Stimulated activated CD4-positive, alpha-beta T cell treated with anti-CD3 and anti-CD28 coated beads, Interleukin-12 subunit alpha, Interleukin-12 subunit beta, amount 100 ng/mL, for 24 hours (primary cell): ENCODE data around the gene PPP1R7.

ENCODE experiments used
- DNase-seq, 2 experiments: peaks; one replicate each; pipeline ENCODE4 v3.0.0-alpha.2; 2020; ENCODE audit warnings: low read depth in 2 of 2

The PPP1R7 gene

DNA sequence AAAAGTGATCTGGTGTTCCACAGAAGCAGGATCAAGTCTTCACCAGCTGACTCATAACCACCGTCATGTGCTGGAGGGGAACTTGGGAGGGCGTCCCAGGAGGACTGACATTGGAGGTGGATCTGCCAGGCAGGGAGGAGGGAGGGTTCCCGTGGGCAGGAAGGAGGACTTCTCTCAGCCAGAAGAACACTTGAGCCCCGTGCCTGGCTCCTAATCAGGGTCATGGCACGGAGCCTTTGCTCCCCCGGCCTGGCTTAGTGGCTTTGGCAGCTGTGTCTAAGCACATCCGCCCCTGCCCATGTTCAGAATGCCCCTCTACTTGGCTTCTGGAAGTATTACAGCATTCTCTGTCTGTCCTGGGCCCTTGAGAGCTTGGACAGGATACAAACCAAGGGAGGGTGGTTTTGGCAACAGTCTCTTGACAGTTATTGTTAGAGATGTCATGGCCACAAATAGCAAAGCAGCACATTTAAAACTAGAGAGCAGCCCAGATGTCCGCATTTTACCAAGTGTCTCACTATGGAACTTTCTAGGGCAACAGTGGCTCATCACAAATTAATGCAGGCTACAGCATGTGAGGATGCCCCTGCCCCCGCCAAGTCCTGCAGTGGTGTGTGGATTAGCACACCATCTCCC lies 11.5 kb downstream of the PPP1R7 start:
- no peak for DNase-seq

DNA sequence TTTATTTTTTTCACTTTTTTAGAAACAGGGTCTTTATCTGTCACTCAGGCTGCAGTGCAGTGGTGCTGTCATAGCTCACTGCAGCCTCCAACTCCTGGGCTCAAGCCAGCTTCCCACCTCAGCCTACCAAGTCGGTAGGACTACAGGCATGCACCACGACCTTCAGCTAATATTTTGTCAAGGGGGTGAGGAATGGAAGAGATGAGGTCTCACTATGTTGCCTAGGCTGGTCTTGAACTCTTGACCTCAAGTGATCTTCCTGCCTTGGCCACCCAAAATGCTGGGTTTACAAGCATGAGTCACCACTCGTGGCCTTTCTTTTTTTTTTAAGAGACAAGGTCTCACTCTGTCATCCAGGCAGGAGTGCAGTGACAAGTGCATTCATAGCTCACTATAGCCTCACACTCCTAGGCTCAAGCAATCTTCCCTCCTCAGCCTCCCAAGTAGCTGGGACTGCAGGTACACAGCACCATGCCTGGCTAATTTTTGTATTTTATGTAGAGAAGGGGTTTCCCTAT lies 13.4 kb downstream of the PPP1R7 start:
- no peak for DNase-seq

DNA sequence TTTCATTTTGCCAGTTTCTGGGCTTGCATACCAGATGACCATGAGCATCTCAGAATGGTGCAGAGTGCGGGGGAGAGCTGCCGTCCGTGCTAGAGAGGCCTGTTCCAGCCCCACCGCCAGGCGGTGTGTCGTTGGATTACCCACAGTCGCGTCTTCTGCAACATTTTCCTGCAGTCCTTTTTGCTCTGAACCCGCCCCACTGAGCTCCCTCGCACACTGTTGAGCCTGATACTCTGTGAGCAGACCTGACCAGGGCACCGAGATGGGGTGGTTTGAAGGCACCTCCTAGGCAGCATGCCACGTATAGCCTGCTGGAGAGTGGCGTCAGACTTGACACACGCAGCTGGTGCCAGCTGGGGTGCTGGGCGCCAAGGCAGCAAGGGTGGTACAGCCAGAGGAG lies 18.1 kb downstream of the PPP1R7 start:
- no peak for DNase-seq

DNA sequence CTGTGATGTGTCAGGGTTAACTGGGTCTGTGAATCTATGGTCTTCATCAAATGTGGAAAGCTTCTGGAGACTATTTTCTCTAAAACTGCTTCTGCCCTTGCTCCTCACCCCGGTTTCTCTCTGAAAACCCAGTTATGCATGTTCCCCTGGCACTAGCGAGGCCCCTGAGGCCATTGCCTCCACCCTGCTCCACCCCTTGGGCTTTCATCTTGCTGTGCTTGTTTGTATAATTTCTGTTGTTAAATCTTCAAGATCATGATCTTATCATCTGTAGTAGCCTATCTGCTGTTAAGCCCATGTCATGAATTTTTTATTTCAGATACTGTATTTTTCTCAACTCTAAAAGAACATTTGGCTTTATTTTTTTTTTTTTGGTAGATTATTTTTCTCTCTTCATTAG lies 23.3 kb downstream of the PPP1R7 start:
- no peak for DNase-seq

DNA sequence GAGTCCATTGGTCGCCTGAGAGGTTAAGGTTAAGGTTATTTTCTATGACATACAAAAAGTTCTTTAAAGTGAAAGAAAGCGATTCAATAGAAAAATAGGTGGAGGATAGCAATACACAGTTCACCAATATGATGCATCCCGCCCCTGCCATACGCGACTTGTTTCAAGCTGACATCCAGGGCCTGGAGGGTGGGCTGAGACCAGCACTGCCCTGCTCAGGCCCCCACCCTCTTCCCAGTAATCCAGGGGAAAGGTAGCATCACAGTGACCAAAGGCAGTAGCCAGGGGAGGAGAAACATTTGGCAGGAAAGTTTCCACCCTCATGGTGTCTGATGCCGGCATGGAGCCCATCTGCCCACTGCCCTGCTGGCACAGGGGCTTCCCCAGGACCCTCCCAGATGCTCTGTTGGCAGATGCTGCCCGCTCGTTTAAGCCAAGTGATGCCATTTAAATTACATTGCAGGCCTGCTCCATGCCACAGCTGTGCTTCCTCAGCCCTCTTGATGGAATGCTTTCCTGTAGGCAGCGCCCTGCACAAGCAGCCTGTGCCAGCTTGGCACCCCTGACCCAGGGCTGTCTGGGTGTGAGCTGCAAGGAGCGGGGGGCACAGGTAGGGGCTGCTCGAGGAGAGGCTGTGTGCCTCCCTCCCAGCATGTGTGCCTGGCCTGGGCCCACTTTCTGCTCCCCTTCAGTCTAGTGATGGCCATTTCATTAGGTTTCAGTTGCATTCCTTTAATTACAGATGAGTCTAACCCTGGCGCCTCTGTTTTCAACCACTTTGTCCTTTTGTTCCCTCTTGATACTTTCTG lies 27.5 kb downstream of the PPP1R7 start:
- no peak for DNase-seq

DNA sequence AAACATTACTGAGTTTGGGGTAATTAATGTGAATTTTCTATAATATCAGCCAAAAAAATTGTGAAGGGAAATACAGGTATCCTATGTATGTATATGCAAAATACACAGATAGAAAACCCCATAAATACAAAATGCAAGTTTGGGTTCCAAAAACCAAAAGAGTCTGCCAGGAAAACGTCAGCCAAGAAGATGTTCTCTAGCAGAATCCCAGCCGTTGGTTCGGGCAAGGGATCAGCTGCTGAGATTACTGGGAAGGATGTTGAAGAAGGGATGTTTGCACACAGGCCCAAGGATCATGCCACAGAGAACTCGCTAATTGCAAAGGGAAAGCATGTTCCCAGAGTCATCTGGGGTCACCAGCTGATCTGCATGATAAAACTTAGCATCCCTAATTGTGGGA lies 28.7 kb downstream of the PPP1R7 start:
- no peak for DNase-seq

DNA sequence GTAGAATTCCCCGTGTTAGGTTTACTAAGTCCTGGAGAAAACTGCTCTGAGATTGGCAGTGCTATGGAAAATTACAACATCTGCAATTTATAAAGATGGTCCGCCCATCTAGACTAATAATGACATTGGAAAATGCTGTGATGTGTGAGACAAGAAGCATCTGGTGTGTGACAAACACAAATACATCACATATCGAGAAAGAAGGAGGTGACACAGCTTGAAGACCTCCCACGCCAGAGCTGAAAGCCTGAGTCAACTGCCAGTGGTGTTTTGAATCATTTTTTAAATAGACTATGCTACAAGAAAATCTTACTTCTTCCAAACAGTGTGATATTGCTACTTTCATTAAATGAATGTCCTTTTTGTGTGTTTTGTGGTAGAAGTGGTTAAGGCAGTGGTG lies 29.6 kb downstream of the PPP1R7 start:
- no peak for DNase-seq

DNA sequence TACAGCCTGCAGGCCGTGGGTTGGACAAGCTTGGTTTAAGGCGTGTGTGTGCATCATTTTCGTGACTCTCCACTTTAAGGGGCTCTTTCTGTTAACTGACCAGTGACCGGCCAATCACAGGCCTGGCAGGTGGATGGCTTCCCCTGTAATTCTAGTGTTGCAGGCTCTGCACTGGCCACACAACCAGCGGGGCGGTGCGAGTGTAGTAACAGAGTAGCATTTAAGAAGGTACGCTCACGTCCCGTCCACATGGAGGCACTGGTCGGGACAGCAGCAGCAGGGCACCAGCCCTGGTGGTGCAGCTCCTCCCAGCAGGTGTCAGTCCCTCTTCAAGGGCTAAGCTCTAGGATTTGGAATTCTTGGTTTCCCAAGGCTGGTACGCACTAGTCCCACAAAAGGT lies 30.2 kb downstream of the PPP1R7 start:
- no peak for DNase-seq

DNA sequence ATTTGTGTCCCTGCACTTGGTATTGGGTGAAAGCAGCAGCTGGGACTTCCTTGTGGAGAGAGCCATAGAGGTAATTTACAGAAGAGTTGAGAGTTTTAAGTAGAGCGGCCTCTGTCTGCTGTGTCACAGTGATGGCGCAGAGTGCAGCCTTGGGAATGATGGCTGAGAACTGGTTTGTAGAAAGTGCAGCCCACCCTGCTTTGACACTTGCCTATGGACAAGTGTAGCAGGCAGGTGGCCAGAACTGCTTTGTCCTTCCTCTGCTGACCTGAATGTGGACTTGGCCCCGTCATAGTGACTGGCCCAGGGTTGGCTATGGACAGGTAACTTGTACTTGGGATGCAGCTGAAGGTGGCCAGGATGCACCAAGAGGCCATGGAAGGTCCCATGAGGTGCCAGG lies 31.9 kb downstream of the PPP1R7 start:
- no peak for DNase-seq

DNA sequence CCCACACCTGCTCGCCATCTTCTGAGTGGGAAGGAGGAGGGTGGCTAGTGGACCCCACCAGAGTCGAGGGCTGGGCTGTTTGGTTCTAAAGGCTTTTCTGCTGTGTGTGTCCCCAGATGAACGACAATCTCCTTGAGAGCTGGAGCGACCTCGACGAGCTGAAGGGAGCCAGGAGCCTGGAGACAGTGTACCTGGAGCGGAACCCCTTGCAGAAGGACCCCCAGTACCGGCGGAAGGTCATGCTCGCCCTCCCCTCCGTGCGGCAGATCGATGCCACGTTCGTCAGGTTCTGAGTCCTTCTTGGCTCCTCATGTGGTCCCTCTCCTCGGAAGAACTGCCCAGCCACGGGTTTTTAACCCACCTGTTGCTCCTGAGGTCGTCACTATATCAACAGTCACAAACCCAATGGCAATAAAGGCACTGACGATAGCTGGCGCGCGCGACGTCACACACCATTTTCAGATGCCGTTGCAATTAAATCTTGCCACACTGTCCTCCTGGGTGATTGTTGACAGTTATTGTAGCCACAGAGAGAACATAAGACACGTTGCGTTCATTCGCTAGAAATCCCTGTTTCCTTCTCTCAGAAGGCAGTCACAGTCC lies 32.4 kb downstream of the PPP1R7 start:
- DNase-seq = no peak

DNA sequence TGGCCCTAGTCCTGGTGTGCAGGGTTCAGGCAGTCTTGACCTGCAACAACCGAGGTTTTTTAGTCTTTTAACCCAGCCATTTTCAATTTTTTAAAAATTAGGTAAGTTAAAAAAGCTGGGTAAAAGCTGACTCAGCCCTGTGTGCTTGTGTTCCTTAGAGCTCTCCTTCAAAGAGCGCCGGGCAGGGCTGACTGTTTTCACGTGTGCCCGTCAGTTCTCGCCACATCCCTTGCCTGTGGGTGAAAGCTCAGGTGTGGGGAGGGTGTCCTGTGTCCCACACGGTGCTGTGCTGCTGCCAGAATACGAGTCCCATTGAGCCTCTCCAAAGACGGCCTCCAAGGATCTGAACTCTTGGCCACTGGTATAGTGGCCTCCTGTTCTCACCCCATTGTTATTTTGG lies 33.0 kb downstream of the PPP1R7 start:
- DNase-seq = no peak

DNA sequence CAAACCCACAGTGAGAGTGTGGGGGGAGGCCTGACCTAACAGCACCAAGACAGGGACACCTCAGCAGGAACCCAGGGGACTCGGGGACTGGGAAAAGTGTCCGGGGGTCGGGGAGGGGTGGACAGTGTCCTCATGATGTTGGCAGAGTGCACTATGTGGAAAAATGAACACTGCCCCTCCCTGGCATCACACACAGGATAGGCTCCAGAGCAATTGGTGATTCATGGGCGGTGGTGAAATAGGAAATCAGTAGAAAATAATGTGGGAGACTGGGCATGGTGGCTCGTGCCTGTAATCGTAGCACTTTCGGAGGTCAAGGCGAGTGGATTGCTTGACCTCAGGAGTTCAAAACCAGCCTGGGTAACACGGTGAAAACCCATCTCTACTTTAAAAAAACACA lies 34.6 kb downstream of the PPP1R7 start:
- no peak for DNase-seq

DNA sequence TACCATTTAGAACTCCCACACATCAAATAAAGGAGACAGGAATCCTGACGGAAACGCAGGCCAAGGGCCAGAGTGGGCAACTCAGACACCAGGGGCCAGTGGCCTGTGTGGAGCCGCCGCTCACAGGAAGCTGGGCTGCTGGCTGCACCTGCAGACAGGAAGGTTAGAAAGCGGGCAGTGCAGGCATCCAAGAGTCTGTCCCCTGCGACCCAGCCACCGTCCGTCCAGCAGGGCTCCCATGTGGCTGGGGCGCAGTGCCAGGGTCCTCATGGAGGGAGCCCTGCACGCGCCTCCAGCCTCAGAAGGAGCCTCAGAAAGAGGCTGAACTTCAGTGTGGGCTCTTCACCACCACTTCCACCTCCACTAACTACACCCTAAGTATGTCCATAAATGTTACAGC lies 35.7 kb downstream of the PPP1R7 start:
- DNase-seq = no peak

DNA sequence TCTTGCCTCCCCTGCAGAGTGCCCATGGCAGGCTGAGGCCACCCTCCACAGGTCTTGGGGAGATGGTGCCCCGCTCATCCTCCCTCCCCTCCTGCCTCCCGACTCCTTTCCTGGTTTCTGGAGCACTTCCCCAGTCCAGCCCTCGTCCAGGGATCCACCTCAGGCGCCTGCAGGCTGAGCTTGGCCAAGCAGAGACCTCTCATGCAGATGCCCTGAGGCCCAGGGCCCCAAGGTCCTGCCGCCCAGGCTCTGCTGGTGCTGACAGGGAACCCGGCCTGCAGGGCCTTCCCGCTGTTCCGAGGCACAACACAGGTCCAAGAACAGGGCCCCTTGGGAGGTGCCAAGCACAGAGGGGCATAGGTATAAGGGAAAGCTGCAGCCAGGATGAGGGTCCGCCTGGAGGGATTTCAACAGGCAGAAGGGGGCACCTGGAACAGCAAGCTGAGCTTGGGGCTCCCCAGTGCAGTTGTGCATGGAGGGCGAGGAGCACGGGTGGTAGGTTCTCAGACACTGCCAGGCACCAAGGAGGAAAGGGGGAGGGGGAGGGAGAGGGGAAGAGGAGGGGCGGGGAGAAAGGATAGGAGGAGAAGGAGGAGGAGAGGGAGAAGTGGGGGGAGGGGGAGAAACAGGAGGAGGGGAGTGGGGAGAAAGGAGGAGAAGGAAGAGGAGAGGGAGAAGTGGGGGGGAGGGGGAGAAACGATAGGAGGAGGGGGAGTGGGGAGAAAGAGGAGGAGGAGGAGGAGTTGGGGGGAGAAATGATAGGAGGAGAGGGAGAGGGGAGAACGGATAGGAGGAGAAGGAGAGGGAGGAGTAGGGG lies 37.0 kb downstream of the PPP1R7 start:
- no peak for DNase-seq

DNA sequence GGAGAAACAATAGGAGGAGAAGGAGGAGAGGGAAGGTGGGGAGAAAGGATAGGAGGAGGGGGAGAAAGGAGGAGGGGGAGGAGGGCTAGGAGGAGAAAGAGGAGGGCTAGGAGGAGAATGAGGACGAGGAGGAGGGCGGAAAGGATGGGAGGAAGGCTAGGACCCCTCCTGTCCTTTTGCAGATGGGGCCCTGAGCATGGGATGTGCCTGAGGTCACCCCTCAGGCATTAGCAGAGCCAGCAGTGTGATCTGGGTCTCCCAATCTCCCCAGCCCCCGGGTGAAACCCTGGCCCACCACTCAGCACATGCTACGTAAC lies 37.6 kb downstream of the PPP1R7 start:
- DNase-seq = no peak

DNA sequence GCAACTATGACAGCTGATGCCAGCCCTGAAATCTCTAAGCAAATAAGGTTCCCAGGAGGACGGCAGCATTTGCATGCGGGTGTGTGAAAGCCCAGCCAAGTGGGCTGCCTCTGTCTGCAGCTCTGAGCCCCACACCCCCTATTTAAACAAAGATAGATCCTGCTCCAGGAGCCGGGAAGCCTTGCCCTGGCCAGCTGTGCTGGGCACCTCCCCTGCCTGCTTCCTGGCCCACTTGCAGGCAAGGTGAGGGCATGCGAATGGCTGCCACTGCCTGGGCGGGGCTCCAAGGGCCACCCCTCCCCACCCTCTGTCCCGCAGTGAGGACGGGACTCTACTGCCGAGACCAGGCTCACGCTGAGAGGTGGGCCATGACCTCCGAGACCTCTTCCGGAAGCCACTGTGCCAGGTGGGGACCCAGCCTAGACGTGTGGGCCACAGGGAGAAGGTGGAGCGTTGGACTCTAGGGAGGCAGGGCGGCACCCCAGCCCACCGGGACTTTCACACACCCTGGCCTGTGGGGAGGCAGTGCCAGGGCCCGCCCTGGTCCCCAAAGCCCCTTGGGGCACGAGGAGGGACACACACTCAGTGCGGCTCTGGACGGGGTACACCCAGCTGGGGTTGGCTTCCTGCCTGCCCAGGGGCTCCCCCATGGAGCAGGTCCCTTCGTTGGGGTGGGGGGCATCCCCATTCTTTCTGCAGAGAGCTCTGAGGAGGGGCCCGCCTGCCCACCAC lies 38.3 kb downstream of the PPP1R7 start, which contains the start of gene ANO7:
Gene ANO7 (plus strand): TSS at position 317 of the 732 bp plus-strand sequence. CDS start 1,387 bp downstream, outside the sequence.
- no peak for DNase-seq

DNA sequence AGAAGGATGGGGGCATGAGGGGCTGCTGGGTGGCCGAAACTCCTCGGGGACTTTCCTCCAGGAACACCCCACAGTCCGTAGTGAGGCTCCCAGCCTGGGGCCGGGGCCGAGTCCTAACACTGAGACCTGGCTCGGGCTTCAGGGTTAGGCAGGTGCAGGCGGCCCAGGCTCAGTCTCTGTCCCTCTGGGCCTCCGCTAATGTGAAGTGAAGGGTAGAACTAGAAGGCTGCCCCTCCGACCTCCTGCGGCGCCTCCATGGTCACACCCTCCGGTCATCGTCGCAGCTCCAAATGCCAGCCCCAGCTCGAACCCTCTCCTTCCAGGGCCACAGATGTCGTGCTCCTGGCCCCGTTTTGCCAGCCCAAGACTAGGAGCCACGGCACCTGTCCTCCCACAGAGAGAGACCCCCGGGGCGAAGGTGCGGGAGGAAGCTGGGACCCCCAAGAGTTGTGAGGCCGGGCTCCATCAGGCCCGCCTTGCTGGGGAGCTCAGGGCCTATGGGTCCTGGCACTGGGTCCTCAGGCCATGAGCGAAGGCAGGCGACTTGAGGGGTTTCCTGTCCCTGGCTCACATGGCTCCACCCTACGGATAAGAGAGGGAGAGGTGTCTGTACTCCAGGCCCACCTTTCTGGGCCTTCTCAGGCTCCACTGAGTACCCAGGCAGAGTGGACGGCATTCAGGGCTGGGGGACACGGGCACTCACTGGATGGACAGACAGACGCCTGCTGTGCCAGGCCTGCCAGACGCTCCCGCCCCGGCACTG lies 39.0 kb downstream of the PPP1R7 start:
- no peak for DNase-seq

DNA sequence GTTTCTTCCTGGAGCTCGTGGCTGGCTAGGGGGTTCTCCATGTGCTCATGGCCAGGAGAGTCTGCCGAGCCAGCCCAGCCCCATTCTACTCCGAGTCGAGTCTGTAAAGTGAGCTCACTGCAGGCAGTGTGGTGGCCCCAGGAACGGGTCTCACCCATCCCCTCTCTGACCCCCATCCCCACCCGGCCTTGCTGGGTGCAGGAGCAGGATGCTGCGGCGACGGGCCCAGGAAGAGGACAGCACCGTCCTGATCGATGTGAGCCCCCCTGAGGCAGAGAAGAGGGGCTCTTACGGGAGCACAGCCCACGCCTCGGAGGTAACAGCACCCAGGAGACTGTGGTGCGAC lies 39.6 kb downstream of the PPP1R7 start:
- no peak for DNase-seq

DNA sequence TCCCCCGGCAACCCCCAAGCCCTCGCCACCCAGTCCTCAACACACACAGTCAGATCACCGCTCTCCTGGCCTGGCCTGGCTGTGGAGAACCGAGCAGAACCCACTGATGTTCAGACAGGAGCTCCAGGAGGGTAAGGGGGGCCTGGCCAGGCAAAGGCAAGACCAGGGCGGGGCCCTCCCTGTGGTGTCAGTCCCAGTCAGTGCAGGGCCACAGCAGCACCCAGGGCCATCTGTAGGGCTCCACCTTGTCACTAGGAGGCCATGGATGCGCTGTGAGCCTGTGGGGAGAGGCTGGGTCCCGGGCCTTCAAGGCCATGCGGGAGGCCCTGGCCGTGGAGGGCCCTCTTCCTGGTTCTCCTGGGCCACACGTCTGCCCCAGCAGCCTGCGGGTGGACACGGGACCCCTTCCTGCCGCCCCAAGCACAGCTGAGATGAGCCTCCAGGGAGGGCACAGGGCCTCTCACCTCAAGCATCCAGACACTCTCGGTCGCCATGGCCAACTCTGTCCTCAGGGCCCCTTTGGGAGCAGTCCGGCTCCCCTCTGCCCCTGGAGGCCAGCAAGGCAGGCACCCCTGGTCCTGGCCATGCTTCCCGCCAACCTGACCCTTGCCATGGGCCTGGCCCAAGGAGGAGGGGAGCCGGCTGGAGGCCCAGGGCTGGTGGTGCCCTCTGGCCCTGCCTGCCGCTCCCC lies 40.2 kb downstream of the PPP1R7 start:
- no peak for DNase-seq

DNA sequence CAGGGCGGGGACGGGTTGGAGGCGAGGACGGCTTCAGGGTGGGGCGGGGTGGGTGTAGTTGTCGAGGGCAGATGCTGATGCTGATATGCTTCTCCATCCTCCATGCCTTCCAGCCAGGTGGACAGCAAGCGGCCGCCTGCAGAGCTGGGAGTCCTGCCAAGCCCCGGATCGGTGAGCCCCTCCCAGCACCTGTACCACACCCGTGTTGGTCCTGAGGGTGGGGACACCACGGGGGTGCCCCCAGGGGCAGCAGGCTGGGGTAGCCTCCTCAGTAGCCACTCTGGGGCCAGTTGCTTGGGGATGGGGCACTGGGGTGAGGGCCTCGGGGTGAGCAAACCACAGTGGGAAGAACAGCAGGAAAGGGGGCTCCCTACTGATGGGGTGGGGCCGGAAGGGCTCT lies 40.8 kb downstream of the PPP1R7 start:
- no peak for DNase-seq
